HG03469 (cell line): ENCODE results near the gene WDFY3.
"Not testable (repeated sequence)": the region's sequence is repeated elsewhere in the genome, so short reads cannot be mapped to it uniquely, and the experiment has no call there.

Experiments used
- ATAC-seq: cut with Tn5 transposase; IDR thresholded peaks from one replicate; pipeline ENCODE4 v1.9.1; 2021; ENCODE audit warnings: mild to moderate bottlenecking, moderate library complexity, moderate number of reproducible peaks; ENCODE audit not compliant: unreplicated experiment

WDFY3 gene

DNA sequence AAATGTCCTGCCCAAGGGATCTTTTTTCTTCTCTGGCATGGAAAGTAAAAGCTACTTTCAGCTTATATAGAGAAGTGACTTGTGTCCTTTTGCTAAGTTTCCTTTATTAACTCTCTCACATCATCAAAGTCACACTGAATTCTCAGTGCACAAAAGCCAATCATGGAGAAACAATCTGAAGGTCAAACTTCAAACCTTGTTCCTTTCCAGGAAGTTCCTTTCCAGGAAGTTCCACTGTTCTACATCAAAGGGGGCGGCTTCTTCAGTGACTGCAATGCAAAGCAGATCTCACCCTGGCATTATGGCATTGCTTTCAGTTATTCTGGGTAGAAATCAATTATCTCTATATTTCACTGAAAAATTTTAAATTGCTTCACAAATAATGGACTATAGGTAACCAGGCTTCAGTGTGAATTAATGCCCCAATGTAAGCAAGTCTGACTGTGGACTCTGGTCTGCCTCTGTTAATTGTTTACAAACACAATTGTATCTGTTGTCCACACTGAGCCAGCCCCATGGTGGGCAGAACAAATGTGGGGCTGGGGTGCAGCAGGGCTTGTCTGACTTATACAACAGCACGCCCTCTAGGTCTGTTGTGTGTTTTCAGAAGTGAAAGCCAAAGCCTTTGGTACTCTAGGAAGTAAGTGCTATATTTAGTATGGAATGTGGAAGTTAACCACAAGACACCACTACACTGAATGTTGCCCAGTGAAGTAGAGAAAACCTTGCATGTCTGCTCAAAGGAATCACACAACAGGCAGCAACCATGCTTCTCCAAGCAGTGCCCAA lies 284.8 kb downstream of the WDFY3 start:
- no peak for ATAC-seq

- no peak for ATAC-seq
Measured at GRCh38 chr4:84680956-84681355, 285.5 kb downstream of the WDFY3 start.

GRCh38 chr4:84678976-84679744 lies 287.3 kb downstream of the WDFY3 start:
- ATAC-seq = no peak

DNA sequence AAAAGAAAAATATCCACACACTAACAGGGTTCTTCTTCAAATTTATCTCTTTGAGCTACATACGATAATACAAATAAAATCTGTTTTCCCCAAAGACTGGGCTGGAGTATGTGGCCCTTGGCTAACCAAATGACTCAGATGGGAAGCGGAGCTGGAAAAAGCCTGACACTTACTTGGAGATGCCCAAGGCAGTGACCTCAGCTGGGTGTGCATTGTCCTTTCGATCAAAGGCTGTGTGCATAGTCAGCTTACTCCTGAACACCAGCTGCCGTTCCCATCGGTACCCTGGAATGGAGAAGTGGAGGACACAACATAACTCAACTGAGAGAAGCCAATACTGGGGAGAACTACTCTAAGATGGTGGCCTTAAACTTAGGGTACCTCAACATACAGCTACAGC lies 288.5 kb downstream of the WDFY3 start:
- no peak for ATAC-seq

DNA sequence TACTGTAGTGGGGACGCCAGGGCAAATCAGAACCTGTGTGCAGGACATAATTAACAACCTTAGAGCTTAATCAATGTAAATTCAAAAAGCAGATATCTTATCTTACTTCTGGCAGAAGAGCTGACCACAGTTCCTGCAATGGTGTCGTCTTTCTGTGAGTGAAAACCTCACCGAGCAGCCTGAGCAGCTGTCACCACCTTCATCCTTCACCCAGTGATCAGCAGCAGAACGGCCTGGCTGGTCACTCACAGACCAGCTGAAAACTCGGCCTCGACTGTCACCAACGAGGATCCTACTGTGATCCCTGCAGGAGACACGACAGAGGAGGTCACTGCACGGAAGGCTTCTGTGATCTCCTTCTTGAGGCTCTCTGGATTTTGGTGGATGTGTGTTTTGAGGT lies 289.4 kb downstream of the WDFY3 start:
- ATAC-seq = no peak

- ATAC-seq = no peak
Measured at GRCh38 chr4:84673475-84674240, 292.8 kb downstream of the WDFY3 start.

DNA sequence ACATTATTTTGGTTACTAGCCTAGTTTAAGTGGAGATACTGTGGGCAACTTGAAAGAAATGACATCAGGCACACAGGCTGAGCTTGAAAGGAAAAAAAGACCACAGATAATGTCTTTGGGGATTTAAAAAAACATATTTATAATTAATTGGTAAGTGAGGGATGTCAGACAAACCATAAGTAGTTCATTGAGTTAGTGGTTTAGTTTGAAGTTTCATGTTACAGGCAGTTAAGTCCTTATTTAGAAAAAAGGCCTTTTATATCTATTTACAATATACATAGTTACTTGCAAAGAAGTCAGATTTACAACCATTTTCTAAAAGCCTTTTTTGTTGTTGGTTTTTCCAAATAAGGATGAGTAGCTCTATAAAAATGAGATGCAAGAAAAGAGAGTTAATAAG lies 294.3 kb downstream of the WDFY3 start:
- ATAC-seq = no peak

DNA sequence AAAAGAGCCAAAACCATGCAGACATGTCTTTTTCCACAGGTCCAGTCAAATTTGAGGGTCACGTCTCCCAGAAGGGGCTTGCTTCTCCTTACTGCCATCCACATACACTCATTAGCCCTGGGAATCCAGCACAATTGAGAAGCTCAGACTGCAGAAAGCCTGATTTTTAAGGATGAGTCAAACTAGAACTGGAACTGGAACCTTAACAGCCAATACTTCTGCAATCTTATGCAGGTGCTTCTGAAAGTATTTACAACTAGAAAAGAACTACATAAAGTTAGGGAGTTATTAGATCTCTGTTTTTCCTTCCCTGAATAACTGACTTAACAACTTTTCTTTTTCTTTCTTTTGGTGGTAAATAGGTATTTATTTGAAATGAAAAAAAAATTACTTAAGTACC lies 297.3 kb downstream of the WDFY3 start:
- no peak for ATAC-seq

DNA sequence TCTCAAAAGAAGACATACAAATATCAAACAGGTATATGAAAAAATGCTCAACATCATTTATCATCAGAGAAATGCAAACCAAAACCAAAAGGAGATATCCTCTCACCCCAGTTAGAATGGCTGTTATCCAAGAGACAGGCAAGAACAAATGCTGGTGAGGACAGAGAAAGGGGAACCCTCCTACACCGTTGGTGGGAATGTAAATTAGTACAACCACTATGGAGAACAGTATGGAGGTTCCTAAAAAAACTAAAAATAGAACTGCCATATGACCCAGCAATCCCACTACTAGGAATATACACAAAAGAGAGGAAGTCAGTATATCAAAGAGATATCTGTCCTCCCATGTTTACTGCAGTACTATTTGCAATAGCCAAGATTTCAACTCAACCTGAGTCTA lies 300.1 kb downstream of the WDFY3 start:
- no peak for ATAC-seq

GRCh38 chr4:84664767-84665166 lies 301.7 kb downstream of the WDFY3 start:
- not testable (repeated sequence) for ATAC-seq

DNA sequence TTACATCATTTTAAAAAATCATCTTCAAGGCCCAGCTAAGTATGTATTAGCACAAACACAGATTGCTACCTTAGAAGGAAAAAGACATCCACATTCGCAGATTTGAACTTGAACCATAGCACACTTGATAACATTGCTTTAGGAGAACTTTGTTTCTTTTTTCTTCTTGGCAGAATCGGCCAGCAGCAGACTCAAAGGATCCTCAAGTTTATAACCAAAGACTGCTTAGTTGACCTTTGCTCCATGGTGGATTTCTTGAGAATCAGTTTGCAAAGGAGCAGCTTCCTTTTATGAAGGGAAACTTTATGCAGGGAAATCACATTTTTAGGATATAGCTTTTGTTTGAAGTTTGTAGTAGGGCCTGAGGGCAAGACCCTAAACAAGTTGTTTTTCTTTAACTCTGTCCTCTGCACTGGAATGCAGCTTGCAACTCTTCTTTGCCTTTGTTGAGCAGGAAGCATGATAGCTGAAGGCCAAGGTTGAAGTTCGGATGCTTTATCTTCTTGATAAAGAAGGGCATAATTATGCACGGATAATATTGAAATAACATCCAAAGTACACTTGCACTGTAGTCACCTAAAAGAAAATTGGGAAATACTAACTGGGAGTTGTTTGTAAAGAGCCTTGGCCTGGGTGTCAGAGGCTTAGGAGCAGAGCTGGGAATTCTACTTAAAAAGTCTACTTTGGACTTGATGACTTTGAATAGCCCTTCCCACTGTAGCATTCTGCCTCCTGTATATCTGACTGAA lies 305.1 kb downstream of the WDFY3 start:
- no peak for ATAC-seq

GRCh38 chr4:84660606-84661005 lies 305.9 kb downstream of the WDFY3 start:
- ATAC-seq = no peak

DNA sequence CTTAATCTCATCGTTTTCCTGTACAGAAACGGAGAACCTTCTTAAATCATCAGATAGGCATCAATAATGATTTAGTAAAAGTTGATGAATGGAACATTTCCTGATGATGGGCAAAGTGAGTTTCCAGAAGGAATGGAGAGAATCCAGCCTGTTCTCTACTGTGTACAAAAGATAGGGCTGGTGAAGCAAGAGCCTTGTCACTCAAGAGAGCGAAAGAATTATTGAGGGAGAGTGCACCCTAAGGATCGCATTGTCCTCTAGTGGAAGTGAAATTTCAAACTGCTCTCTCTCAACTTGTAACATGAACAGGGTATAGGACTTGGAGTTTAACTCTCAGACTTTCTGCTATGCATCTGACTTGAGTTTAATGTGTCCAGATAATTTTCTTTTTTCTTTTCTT lies 314.0 kb downstream of the WDFY3 start:
- no peak for ATAC-seq

DNA sequence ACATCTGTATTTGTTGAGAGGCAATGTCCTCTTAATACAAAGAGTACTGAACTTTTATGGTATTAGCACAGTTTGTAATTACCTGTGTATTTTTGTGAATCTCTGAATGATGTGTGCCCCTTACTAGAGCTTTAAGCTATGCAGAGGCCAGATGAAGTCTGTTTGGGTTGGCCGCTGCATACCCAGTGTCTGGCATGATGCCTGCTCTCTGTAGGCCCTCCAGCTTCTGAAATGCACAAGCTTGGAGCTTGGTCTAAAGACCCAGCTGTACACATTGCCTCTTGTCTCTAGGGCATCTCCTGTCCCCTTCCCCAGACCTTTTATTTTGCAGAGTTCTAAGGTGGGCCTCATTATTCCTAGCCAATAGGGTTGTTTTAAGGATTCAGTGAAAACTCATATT lies 315.0 kb downstream of the WDFY3 start:
- ATAC-seq = no peak

GRCh38 chr4:84648863-84649647 lies 317.4 kb downstream of the WDFY3 start:
- ATAC-seq = no peak

GRCh38 chr4:84648178-84648577 lies 318.3 kb downstream of the WDFY3 start:
- ATAC-seq = no peak

- ATAC-seq = no peak
Measured at GRCh38 chr4:84647312-84647884, 319.1 kb downstream of the WDFY3 start.

GRCh38 chr4:84644087-84644486 lies 322.4 kb downstream of the WDFY3 start:
- ATAC-seq = no peak

DNA sequence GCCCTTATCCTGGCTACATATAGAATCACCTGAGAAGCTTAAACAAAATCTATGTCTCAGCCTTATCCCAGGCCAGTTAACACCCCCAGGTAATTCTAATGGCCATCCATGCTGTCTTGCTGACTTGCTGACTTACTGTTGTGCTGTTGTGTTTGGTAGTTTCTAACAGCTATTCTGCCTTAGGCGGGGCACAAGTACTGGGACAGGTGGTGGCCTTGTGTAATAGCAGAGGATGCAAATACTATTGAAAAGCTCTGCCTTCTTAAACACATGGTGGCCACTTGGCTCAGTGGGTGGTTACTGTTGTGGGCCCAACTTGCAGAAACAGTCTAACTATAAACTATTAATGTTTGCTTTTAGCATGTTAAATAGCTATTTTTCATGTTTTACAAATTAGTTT lies 327.3 kb downstream of the WDFY3 start:
- ATAC-seq = no peak

GRCh38 chr4:84638092-84638491 lies 328.4 kb downstream of the WDFY3 start:
- no peak for ATAC-seq
